T-helper 1 cell (primary cell): ENCODE measurements around the gene MEIOB.

ENCODE experiments used
- DNase-seq, 5 donors: peaks; one replicate each; pipeline ENCODE4 v3.0.0-alpha.2; 2012 to 2020

Gene MEIOB

DNA sequence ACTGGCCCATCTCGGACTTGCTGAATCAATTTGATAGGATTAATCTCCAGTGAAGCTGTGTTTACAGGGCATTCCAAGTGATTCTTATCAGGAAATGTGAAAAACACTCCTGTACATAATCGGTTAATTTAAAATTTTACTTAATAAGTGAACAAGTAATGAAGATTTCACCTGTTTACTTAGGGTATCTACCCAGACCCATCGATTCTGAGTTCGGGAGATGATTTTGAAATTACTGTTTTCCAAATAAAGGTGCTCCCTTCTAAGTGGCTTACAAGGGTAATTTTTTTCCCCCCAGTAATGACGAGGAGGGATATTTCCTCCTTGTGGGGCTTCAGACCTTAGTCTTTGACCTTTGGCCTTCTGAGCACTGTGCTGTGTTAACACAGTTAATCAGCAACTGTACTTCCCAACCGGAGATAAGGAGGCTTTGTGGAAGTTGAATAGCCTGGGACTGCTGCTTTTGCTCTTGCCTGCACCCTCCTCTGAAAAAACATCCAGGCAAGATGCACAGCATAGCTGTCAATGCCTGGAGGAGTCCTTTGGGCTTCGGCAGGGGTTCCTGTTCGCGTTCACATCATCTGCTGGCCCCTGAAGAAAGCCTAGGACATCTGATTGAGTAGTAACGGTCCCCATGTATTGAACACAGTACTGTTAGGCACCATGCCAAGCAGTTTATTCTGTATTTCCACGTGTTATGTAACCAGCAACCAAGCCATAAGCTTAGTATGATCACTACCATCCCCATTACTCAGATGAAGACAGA, 43.1 kb downstream of the MEIOB start:
- DNase-seq: no peak

DNA sequence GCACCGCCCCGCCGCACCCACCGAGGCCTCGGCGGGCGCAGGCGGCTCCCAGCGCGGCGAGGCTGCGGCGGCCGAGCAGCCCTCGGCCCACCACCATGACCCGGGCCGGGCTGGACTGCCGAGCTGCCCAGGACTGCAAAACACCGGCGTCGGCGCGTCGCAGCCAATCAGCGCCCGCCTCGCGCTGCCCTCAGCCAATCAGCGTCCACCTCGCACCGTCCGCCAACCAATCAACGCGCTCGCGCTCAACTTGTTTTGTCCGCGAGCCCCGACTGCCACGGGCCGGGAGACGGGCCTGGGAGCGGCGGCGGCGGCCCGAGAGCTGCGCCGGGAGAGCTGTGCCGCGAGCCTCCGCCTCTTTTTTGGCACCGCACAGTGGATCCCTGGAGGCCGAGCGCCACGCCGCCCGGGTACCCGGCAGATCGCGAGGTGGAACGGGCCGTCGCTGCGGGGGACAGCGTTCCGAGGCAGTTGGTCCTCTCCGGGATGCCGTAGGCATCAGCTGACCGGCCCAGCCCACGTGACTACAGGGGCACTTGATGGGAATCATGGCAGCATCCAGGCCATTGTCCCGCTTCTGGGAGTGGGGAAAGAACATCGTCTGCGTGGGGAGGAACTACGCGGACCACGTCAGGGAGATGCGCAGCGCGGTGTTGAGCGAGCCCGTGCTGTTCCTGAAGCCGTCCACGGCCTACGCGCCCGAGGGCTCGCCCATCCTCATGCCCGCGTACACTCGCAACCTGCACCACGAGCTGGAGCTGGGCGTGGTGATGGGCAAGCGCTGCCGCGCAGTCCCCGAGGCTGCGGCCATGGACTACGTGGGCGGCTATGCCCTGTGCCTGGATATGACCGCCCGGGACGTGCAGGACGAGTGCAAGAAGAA, 45.0 kb downstream of the MEIOB start, which contains the start of the genes FAHD1 and HAGH:
Gene FAHD1 (plus strand): TSS at position 516 of the 883 bp plus-strand sequence. CDS start 33 bp downstream, at position 549.
Gene HAGH (minus strand): TSS at position 135 of the 883 bp plus-strand sequence. CDS start 38 bp downstream, at position 97.
- DNase-seq: peak; percentile 80 to 93 (median 85)

- peak; percentile 60 to 75 (median 67) for DNase-seq
Measured at GRCh38 chr16:1825864-1826690, 45.9 kb downstream of the MEIOB start.

DNA sequence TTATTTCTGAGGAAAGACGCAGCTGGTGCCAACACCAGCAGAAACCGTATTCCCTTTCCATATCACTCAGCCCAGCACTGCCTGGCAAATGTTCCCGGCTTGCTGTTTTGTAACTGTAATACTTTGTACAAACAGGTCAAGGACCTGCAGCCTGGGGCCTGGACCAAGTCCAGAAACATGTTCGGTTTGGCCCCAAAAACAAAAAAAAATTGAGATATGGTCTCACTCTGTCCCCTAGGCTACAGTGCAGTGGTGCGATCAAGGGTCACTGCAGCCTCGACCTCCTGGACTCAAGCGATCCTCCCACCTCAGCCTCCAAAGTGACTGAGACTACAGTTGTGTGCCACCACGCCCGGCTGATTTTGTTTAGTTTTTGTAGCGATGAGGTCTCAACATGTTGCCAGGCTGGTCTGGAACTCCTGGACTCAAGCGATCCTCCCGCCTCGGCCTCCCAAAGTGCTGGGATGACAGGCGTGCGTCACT, 46.5 kb downstream of the MEIOB start:
- no peak for DNase-seq

GRCh38 chr16:1823821-1824220, 48.1 kb downstream of the MEIOB start:
- DNase-seq: no peak

GRCh38 chr16:1822801-1823200, 49.2 kb downstream of the MEIOB start:
- no peak for DNase-seq

GRCh38 chr16:1821861-1822611, 49.9 kb downstream of the MEIOB start:
- no peak for DNase-seq

- no peak for DNase-seq
Measured at GRCh38 chr16:1820946-1821290, 51.0 kb downstream of the MEIOB start.

DNA sequence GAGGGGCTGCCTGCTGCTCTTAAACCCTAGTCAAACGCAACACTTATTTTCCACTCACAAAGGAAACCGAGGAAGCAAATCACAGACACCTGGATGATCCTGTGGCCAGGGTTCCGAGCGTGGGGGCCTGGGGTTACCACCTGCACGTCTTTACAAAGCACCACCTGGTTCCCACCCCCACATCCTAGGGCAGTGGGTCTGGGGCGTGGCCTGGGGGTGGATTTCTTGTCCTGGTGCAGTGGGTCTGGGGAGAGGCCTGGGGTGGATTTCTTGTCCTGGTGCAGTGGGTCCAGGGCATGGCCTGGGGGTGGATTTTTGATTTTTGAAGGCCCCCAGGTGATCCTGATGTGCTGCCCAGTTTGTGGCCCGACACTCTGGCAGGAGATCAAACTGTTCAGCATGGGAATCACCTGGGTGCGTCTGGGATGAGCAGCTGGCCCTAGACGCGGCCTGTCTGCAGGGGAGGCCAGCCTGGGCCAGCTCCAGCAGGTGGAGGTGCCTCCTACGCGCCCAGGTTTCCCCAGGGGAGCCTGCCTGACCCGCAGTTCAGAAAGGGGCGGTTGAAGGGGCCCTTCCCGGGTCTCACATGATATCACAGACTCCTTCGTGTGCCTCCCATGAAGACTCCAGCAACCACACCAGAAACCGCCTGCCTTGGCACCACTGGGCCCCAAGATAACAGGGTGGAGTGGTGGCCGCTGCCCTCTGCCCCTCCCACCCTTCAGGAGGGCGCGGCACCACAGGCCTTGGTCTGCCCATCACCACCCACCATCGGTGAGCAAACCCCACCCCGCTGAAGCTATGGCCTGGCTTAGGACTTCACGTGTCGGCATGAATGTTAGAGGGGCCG, 51.6 kb downstream of the MEIOB start:
- no peak for DNase-seq

DNA sequence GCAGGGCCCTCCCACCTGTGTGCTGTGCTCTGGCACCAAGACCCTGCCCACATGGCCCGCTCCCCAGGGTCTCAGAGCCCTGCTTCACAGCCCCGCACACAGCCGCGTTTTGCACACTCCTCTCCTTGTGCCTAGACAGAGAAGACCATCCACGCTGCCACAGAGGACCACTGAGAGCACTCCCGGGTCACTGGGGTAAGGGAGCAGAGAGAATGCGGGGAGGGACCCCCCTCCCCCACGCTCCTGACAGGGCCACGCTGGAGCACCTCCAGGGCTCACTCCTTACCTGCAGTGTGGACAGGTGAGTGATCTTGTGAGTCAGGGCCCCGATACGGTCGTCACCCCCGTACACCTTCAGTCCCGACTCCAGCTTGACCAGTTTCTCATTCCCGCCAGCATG, 52.4 kb downstream of the MEIOB start:
- no peak for DNase-seq

DNA sequence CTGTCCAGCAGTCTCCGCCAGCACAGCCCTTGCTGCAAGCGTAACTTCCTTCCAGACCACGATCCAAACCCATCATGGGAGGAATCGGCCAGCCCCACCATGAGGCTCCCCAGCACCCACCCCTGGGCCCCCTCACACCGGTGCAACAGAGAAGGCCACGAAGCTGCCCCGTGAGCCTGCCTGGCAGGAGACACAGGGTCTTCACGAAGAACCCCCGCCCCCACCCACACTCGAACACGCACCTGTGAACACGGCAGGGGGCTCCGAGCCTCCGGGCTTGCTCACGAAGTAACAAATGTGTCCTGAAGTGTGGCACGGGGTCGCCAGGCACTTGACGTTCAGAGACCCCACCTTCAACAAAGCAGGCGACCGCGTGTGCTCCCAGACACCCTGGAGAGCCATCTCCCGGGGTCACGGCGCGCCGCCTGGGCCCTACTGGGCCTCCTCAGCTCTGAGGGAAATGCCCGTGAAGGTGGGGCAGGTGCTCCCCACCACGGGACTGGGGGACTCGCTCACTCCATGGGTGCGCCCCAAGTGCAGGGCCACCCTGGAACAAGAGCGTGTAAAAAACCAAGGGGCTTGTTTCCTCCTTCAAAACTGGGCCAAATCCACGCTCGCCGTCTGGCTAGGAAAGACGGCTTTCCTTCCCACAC, 53.0 kb downstream of the MEIOB start:
- no peak for DNase-seq

- DNase-seq: no peak
Measured at GRCh38 chr16:1818204-1818872, 53.6 kb downstream of the MEIOB start.

DNA sequence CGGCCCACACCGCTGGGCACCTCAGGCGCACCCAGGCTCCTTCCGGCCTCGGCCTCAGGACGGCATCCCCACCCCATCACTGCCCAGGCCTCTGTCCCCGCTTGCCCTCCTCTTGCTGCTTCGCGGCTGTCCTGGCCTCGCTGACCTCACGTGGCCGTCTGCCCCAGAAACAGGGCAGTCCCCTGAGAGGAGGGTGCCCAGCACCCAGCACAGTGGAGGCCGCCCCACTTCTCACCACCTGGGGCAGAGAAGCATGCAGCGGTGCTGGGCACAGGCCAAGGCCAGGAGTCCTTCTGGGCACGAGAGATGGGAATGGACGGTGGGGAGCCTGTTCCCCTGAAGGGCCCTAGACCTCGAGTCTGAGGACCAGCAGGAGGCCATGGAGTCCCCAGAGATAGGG, 54.2 kb downstream of the MEIOB start:
- no peak for DNase-seq

DNA sequence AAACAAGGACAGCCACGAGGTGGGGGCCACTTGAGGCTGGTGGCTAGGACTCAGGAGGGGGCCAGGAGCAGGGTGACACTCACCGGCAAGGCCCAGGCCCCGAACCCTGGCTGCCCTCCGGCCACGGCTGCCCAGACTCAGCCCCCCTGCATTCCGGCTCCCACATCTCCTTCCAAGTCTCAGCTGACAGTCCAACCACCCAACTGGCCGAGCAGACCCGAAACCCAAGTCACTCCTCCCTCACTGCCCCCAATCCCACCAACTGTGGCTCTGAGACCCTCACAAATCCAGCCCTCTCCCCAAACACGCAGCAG, 54.7 kb downstream of the MEIOB start:
- DNase-seq: no peak

- no peak for DNase-seq
Measured at GRCh38 chr16:1816396-1817275, 55.3 kb downstream of the MEIOB start.

GRCh38 chr16:1815461-1815860, 56.5 kb downstream of the MEIOB start:
- DNase-seq: no peak

GRCh38 chr16:1812732-1813163, 59.2 kb downstream of the MEIOB start:
- DNase-seq: peak in 2 of 5 donors; percentile 29 to 43

- DNase-seq: no peak
Measured at GRCh38 chr16:1810536-1810935, 61.4 kb downstream of the MEIOB start.

DNA sequence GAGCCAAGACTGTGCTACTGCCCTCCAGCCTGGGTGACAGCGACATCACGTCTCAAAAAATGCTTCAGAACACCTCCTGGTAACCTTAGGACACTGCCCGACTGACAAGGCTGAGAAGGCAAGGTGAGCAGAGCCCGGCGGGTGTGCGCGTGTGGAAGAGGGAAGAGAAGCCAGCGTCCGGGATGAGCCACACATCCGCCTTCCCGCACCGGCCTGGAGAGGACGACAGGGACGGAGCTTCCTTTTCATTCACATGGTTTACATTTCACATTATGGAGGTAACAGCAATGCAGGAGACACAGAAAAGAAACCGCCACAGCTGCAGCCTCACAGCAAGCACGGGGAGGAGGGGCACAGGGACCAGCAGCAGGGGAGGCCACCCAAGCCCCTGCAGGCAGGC, 61.9 kb downstream of the MEIOB start:
- DNase-seq: no peak
